K562 (cell line): ENCODE measurements around the gene ECM1. TPM values are rescaled to one million over a fixed set of nuclear protein-coding genes. Genes with fewer than 3 reads are reported as not detected.

Experiments
- BRCA1 ChIP-seq, 2 experiments: fragments of 450-650 bp in 1 of 2; sonication (generic) in 1 of 2; formaldehyde crosslinking in 1 of 2; IDR thresholded peaks; 2 replicates each; pipeline versions ENCODE4 v1.5.0 to v1.6.1; 2017 to 2020; ENCODE audit warnings: mild to moderate bottlenecking in 1 of 2, missing genetic modification reagents in 1 of 2
- ELF1 ChIP-seq: fragments of 200-800 bp; sonication (Bioruptor generic); IDR thresholded peaks from 2 replicates; pipeline ENCODE4 v1.6.1; 2016; ENCODE audit warnings: missing genetic modification characterization, missing compliant biosample characterization
- HEY1 ChIP-seq: fragments of 250-450 bp; sonication (Bioruptor Pico); IDR thresholded peaks from 2 replicates; pipeline ENCODE4 v1.5.0; 2020; ENCODE audit warnings: mild to moderate bottlenecking, moderate library complexity, borderline replicate concordance
- MEF2D ChIP-seq: conservative IDR thresholded peaks from 2 replicates; pipeline ENCODE4 v1.6.1; 2016; ENCODE audit warnings: low read depth, missing genetic modification characterization, missing compliant biosample characterization
- MTA3 ChIP-seq: fragments of 450-650 bp; formaldehyde crosslinking; IDR thresholded peaks from 2 replicates; pipeline ENCODE4 v1.6.1; 2017; ENCODE audit warnings: mild to moderate bottlenecking, borderline replicate concordance
- NFATC3 ChIP-seq: fragments of 450-650 bp; IDR thresholded peaks from 2 replicates; pipeline ENCODE4 v1.6.1; 2017; ENCODE audit warnings: mild to moderate bottlenecking
- NFE2L1 ChIP-seq: fragments of 450-650 bp; IDR thresholded peaks from 2 replicates; pipeline ENCODE4 v1.6.1; 2016; ENCODE audit warnings: missing genetic modification characterization, low read depth, mild to moderate bottlenecking, missing compliant biosample characterization, moderate library complexity, borderline replicate concordance
- NFRKB ChIP-seq: fragments of 450-650 bp; IDR thresholded peaks from 2 replicates; pipeline ENCODE4 v1.6.1; 2016; ENCODE audit warnings: low read depth
- NR2C1 ChIP-seq, 2 experiments: fragments of 450-650 bp; IDR thresholded peaks; 2 replicates each; pipeline ENCODE4 v1.6.1; 2017; ENCODE audit warnings: mild to moderate bottlenecking in 2 of 2, antibody characterized with exemption in 1 of 2, inconsistent platforms in 1 of 2, missing compliant biosample characterization in 1 of 2, missing genetic modification characterization in 1 of 2
- SMAD2 ChIP-seq: fragments of 150-350 bp; IDR thresholded peaks from 2 replicates; pipeline ENCODE4 v1.6.1; 2014; ENCODE audit warnings: low read depth, mild to moderate bottlenecking, low read length
- SRF ChIP-seq, 2 experiments: fragments of 250-450, 450-650 bp in 1 of 2; sonication (Bioruptor Pico) in 1 of 2; sonication (generic) in 1 of 2; formaldehyde crosslinking; IDR thresholded peaks; 2 replicates each; pipeline versions ENCODE4 v1.5.0 to v1.5.1; 2020 to 2022; ENCODE audit warnings: mild to moderate bottlenecking in 1 of 2, missing genetic modification reagents in 1 of 2
- TAF1 ChIP-seq: IDR thresholded peaks from 2 replicates; pipeline ENCODE4 v1.6.1; 2011; ENCODE audit warnings: mild to moderate bottlenecking, low read length, moderate library complexity; ENCODE audit not compliant: insufficient read depth, control insufficient read depth, severe bottlenecking; ENCODE audit errors: extremely low read depth
- ZNF507 ChIP-seq: conservative IDR thresholded peaks from 2 replicates; pipeline ENCODE4 v1.6.1; 2017; ENCODE audit warnings: missing genetic modification characterization, missing compliant biosample characterization
- polyA plus RNA-seq, 8 experiments: library from polyadenylated mRNA; depleted of rRNA in 4 of 8; stranded (reverse) in 5 of 8; unstranded in 3 of 8; fragments of >200 nt; fragmentation: Nextera tagmentation in 2 of 8; fragmentation: Illumina TruSeq in 1 of 8; extraction: Ambion mirVana in 2 of 8; extraction: Trizol in 1 of 8; gene quantifications; 2 replicates each; pipeline versions ENCODE4 v1.2.1 to v1.2.3, GENCODE V29; 2011 to 2014; ENCODE audit warnings: inconsistent platforms in 1 of 8, missing spikeins in 1 of 8
- total RNA-seq, 7 experiments: library from RNA; depleted of rRNA in 6 of 7; stranded (reverse); fragments of >200 nt in 6 of 7; fragmentation: Illumina TruSeq in 2 of 7; extraction: Trizol in 2 of 7; gene quantifications; 2 replicates each; pipeline versions ENCODE4 v1.2.1 to v1.2.3, GENCODE V29; 2011 to 2021; ENCODE audit warnings: low replicate concordance in 1 of 7
- TF ChIP-seq, protein P1 (sequence below), 2 experiments: fragments of 250-450 bp in 1 of 2; fragments of 450-650 bp in 1 of 2; sonication (Bioruptor Pico) in 1 of 2; IDR thresholded peaks; 2 replicates each; pipeline versions ENCODE4 v1.6.1 to v1.8.0; 2016 to 2021; ENCODE audit warnings: mild to moderate bottlenecking in 2 of 2, moderate library complexity in 2 of 2, missing compliant biosample characterization in 1 of 2, missing genetic modification characterization in 1 of 2
- TF ChIP-seq, protein P2 (sequence below): fragments of 450-650 bp; IDR thresholded peaks from 2 replicates; pipeline ENCODE4 v1.6.1; 2018; ENCODE audit not compliant: partially characterized antibody
- TF ChIP-seq, protein P3 (sequence below), 2 experiments: IDR thresholded peaks; 2 replicates each; pipeline ENCODE4 v1.6.1; 2012; ENCODE audit warnings: improper control_type of control experiment in 2 of 2, low read depth in 2 of 2, low read length in 2 of 2, borderline replicate concordance in 1 of 2
- TF ChIP-seq, protein P4 (sequence below): sonication (generic); formaldehyde crosslinking; IDR thresholded peaks from 2 replicates; pipeline ENCODE4 v1.8.1; 2023; ENCODE audit warnings: mild to moderate bottlenecking, missing genetic modification reagents

The ECM1 gene
- total and polyA plus RNA-seq, 9 of the 15 experiments (the other 6 are each of a cell fraction or from before 2014, with no cell fraction given) = 6.6 to 52.2 (median 12.8) TPM

DNA sequence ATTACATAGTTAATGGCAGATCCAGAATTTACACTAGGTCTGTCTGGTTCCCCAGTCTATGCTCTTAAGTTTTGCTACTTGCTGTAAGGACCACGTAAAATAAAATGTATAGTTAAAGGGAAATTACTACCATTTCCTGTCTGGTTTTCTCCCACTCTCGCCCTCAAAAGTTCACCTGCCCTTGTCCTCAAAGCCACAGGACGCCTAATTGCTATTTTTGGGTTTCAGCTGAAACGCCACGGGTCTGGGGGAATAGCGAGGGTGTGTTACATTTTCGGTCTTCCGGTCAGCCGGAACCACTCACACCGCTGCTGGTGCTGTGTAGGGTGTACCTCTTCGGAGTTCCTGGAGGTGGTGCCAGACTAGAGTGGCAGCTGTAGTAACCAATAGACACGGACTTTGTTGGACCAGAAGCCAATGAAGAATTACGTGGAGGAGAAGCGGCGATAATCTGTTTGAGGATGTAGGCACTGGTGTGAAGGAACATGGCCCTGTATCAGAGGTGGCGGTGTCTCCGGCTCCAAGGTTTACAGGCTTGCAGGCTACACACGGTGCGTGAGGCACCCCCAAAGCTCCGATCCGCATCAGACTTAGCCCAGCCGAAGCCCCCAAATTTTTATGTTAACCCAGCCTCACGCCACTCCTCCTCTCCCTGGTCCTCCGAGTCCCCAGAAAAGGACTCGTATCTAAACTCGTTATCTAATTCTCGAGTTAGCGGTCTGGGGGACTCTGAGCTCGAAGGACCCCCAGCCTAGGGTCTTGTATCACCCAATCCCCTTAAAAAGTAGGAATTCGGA, 20.7 kb upstream of the ECM1 start, which contains the start of gene TARS2 (continued):
- TF ChIP-seq, protein P1, sequence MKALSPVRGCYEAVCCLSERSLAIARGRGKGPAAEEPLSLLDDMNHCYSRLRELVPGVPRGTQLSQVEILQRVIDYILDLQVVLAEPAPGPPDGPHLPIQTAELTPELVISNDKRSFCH (CRISPR knock-in tag; IDR thresholded peaks at IDR 0.05) = no peak
- TF ChIP-seq, protein P1 (tag; IDR thresholded peaks at IDR 0.05) = peak; percentile 79
- no peak for TF ChIP-seq BRCA1 (IDR thresholded peaks at IDR 0.05)
- TF ChIP-seq BRCA1 (CRISPR knock-in tag; IDR thresholded peaks at IDR 0.05) = no peak
- TF ChIP-seq, protein P2, sequence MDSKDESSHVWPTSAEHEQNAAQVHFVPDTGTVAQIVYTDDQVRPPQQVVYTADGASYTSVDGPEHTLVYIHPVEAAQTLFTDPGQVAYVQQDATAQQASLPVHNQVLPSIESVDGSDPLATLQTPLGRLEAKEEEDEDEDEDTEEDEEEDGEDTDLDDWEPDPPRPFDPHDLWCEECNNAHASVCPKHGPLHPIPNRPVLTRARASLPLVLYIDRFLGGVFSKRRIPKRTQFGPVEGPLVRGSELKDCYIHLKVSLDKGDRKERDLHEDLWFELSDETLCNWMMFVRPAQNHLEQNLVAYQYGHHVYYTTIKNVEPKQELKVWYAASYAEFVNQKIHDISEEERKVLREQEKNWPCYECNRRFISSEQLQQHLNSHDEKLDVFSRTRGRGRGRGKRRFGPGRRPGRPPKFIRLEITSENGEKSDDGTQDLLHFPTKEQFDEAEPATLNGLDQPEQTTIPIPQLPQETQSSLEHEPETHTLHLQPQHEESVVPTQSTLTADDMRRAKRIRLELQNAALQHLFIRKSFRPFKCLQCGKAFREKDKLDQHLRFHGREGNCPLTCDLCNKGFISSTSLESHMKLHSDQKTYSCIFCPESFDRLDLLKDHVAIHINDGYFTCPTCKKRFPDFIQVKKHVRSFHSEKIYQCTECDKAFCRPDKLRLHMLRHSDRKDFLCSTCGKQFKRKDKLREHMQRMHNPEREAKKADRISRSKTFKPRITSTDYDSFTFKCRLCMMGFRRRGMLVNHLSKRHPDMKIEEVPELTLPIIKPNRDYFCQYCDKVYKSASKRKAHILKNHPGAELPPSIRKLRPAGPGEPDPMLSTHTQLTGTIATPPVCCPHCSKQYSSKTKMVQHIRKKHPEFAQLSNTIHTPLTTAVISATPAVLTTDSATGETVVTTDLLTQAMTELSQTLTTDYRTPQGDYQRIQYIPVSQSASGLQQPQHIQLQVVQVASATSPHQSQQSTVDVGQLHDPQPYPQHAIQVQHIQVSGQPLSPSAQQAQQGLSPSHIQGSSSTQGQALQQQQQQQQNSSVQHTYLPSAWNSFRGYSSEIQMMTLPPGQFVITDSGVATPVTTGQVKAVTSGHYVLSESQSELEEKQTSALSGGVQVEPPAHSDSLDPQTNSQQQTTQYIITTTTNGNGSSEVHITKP = peak; percentile 74
- no peak for TF ChIP-seq SMAD2
- TF ChIP-seq NFE2L1 (tag) = no peak
- TF ChIP-seq NR2C1 (IDR thresholded peaks at IDR 0.05) = peak; percentile 76
- TF ChIP-seq NR2C1 (tag; IDR thresholded peaks at IDR 0.05) = peak; percentile 80
- TF ChIP-seq ELF1 (tag) = peak; percentile 87
- peak; percentile 74; the same call in 1 of the 2 replicates for TF ChIP-seq NFATC3
- TF ChIP-seq, protein P3, sequence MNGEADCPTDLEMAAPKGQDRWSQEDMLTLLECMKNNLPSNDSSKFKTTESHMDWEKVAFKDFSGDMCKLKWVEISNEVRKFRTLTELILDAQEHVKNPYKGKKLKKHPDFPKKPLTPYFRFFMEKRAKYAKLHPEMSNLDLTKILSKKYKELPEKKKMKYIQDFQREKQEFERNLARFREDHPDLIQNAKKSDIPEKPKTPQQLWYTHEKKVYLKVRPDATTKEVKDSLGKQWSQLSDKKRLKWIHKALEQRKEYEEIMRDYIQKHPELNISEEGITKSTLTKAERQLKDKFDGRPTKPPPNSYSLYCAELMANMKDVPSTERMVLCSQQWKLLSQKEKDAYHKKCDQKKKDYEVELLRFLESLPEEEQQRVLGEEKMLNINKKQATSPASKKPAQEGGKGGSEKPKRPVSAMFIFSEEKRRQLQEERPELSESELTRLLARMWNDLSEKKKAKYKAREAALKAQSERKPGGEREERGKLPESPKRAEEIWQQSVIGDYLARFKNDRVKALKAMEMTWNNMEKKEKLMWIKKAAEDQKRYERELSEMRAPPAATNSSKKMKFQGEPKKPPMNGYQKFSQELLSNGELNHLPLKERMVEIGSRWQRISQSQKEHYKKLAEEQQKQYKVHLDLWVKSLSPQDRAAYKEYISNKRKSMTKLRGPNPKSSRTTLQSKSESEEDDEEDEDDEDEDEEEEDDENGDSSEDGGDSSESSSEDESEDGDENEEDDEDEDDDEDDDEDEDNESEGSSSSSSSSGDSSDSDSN (IDR thresholded peaks at IDR 0.05; ENCODE audit: borderline replicate concordance in 1 of 2, low read depth in 2 of 2, low read length in 2 of 2) = peak in 1 of 2 experiments; percentile 87; a peak in 2 of 4 replicates
- TF ChIP-seq TAF1 = peak; percentile 87
- TF ChIP-seq SRF (CRISPR knock-in tag; IDR thresholded peaks at IDR 0.05) = peak in 1 of 2 experiments; percentile 41; a peak in 2 of 4 replicates
- TF ChIP-seq NFRKB = peak; percentile 99
- TF ChIP-seq HEY1 (CRISPR knock-in tag) = no peak
- TF ChIP-seq ZNF507 (tag) = no peak
- TF ChIP-seq MEF2D (tag) = peak; percentile 94
- TF ChIP-seq, protein P4, sequence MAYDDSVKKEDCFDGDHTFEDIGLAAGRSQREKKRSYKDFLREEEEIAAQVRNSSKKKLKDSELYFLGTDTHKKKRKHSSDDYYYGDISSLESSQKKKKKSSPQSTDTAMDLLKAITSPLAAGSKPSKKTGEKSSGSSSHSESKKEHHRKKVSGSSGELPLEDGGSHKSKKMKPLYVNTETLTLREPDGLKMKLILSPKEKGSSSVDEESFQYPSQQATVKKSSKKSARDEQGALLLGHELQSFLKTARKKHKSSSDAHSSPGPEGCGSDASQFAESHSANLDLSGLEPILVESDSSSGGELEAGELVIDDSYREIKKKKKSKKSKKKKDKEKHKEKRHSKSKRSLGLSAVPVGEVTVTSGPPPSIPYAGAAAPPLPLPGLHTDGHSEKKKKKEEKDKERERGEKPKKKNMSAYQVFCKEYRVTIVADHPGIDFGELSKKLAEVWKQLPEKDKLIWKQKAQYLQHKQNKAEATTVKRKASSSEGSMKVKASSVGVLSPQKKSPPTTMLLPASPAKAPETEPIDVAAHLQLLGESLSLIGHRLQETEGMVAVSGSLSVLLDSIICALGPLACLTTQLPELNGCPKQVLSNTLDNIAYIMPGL (CRISPR knock-in tag) = no peak
- TF ChIP-seq MTA3 = peak; percentile 93
